Suprapubic skin (tissue), 3 donors: ENCODE results near the gene ICA1.

ENCODE experiments used
- CTCF ChIP-seq, 2 donors: fragments of 200-600 bp in 1 of 2; fragments of 450-650 bp in 1 of 2; sonication (generic) in 1 of 2; IDR thresholded peaks; one replicate each; pipeline ENCODE4 v1.5.1; 2016 to 2019; ENCODE audit warnings: antibody characterized with exemption in 2 of 2, mild to moderate bottlenecking in 1 of 2, moderate library complexity in 1 of 2
- POLR2AphosphoS5 ChIP-seq, 3 donors: sonication (generic); formaldehyde crosslinking; IDR thresholded peaks; one replicate each; pipeline ENCODE4 v1.6.1; 2017; ENCODE audit warnings: antibody characterized with exemption in 3 of 3

GRCh38 chr7:8232999-8233847 lies 28.7 kb downstream of the ICA1 start:
- TF ChIP-seq CTCF (IDR thresholded peaks at IDR 0.05) (no peak), POLR2AphosphoS5 (IDR thresholded peaks at IDR 0.05) (no peak)
